Testis (tissue), 3 donors: Measurements from ENCODE around the gene GUCA1A. TPM values are rescaled to one million over a fixed set of nuclear protein-coding genes. Genes with fewer than 3 reads are reported as not detected.

Source experiments
- DNase-seq: peaks from one replicate; pipeline ENCODE4 v3.0.0-alpha.2; 2019
- H3K27ac ChIP-seq, 2 donors: fragments of 200-600 bp; sonication (generic); one replicate each; pipeline ENCODE4 v1.5.1; 2019
- H3K27me3 ChIP-seq: fragments of 200-600 bp; sonication (generic); one replicate; pipeline ENCODE4 v1.5.1; 2019
- H3K36me3 ChIP-seq: fragments of 200-600 bp; sonication (generic); one replicate; pipeline ENCODE4 v1.5.1; 2017; ENCODE audit warnings: low read depth; ENCODE audit errors: missing control alignments
- H3K4me1 ChIP-seq: fragments of 200-600 bp; sonication (generic); one replicate; pipeline ENCODE4 v1.5.1; 2019
- H3K4me3 ChIP-seq, 2 donors: fragments of 200-600 bp; sonication (generic); one replicate each; pipeline ENCODE4 v1.5.1; 2017 to 2019
- H3K9me3 ChIP-seq: fragments of 200-600 bp; sonication (generic); one replicate; pipeline ENCODE4 v1.5.1; 2017
- CTCF ChIP-seq, 3 experiments: fragments of 450-650 bp in 2 of 3; fragments of 200-600 bp in 1 of 3; sonication (generic) in 1 of 3; IDR thresholded peaks; one replicate each; pipeline ENCODE4 v1.5.1; 2016 to 2019; ENCODE audit warnings: antibody characterized with exemption in 3 of 3, mild to moderate bottlenecking in 2 of 3, moderate library complexity in 1 of 3
- POLR2A ChIP-seq: fragments of 450-650 bp; IDR thresholded peaks from one replicate; pipeline ENCODE4 v1.6.1; 2017; ENCODE audit warnings: antibody characterized with exemption, mild to moderate bottlenecking, moderate library complexity
- WGBS, 2 donors: methylation state at CpG; one replicate each; pipeline ENCODE4 v1.1.5; 2018; 5-methylcytosine and 5-hydroxymethylcytosine counted together
- intact Hi-C: fragments of 100-400 bp; cut with DNase I; formaldehyde crosslinking; loops from one replicate; pipeline ENCODE4 v1.15.1; 2023; ENCODE audit warnings: low total_unique reads
- polyA plus RNA-seq: library from polyadenylated mRNA; stranded (reverse); fragments of 350-450 nt; fragmentation: Illumina TruSeq; extraction: RNeasy Lipid Tissue Mini Kit (QIAGEN cat#74804); gene quantifications from one replicate; pipeline ENCODE4 v1.2.3, GENCODE V29; 2014; ENCODE audit warnings: low read depth, low replicate concordance; ENCODE audit not compliant: insufficient read depth
- total RNA-seq, 2 donors: library from RNA; depleted of rRNA; stranded (reverse); fragments of >200 nt; gene quantifications; one replicate each; pipeline ENCODE4 v1.2.3, GENCODE V29; 2016

Gene GUCA1A
- total and polyA plus RNA-seq, 3 donors from 2014 or later, result 6.7 to 47.0 (median 44.2) TPM

GRCh38 chr6:42153921-42154320 is 19.2 kb upstream of the GUCA1A start:
- 72 to 76% methylated on average over 5 of the region's 5 CpGs for WGBS, 2 donors
- intact Hi-C loops, result no loop called here
- no peak overlapping the region for H3K4me3 ChIP-seq
- no peaks in the 10 kb centered on the region for H3K36me3 ChIP-seq
- no peaks in the 10 kb centered on the region for H3K9me3 ChIP-seq
- TF ChIP-seq POLR2A (no peak), CTCF (IDR thresholded peaks at IDR 0.05) (no peak)
- no peaks in the 10 kb centered on the region for H3K27me3 ChIP-seq
- no peak overlapping the region for H3K27ac ChIP-seq
- H3K4me1 ChIP-seq, result no peaks in the 10 kb centered on the region
- no peak for DNase-seq

DNA sequence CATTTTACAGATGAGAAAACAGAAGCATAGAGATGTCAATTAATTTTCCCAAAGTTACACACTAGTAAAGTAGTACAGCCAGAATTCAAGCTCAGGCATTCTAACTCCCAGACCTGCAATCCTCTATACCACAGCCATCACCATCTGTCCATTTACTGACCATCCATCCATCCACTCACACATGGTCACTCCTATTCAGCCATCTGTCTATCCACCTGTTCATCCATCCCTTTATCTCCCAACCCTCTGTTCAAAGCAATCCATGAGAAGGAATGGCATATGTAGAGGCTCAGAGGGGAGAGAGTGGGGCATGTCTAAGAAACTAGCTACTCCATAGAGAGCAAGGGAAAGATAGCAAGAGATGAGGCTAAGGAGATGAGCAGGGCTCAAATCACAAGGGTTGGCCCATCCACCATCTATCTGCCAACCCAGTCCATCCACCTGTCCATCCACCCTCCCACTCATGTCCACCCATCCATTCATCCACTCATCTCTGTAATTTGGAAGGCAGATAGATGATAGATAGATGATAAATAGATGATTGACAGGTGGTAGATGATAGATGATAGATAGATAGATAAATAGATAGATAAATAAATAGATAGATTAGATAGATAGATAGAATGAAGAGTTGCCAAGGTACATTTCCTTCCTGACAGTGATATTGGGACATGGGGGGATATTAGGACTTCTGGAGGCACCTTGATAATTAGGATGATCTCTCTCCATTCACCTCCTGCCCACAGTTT is 18.5 kb upstream of the GUCA1A start:
- no peaks in the 10 kb centered on the region for H3K9me3 ChIP-seq
- H3K36me3 ChIP-seq, result no peaks in the 10 kb centered on the region
- no peaks in the 10 kb centered on the region for H3K4me1 ChIP-seq
- TF ChIP-seq CTCF (IDR thresholded peaks at IDR 0.05) (no peak), POLR2A (no peak)
- no peaks in the 10 kb centered on the region for H3K27me3 ChIP-seq
- no peak overlapping the region for H3K4me3 ChIP-seq
- DNase-seq, result no peak
- intact Hi-C loops, result no loop called here
- no peak overlapping the region for H3K27ac ChIP-seq

DNA sequence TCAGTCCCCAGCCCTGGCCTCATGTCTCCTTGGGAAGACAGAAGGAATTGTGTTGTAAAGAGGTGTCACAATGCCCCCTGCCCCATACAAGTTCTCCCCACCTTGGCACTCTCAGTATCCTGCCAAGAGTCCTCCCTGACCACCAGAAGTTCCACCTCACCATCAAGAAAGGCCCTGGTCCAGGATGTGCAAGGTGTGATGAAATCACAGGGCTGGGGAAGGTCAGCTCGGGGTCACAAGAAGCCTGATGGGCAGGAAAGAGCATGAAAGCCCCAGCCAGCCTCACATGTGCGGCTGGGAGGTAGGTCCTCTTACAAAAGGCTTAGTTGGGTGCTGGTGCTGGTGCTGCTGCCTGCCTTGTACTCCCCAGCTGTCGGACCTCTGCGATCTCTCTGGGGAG is 17.9 kb upstream of the GUCA1A start:
- WGBS, 2 donors, result 93 to 97% methylated on average over 4 of the region's 4 CpGs
- intact Hi-C loops, result no loop called here
- no peaks in the 10 kb centered on the region for H3K27me3 ChIP-seq
- no peak for TF ChIP-seq POLR2A
- no peak for TF ChIP-seq CTCF (IDR thresholded peaks at IDR 0.05)
- DNase-seq, result no peak
- no peaks in the 10 kb centered on the region for H3K36me3 ChIP-seq
- no peaks in the 10 kb centered on the region for H3K4me1 ChIP-seq
- no peak overlapping the region for H3K4me3 ChIP-seq
- no peak overlapping the region for H3K27ac ChIP-seq
- H3K9me3 ChIP-seq, result no peaks in the 10 kb centered on the region

DNA sequence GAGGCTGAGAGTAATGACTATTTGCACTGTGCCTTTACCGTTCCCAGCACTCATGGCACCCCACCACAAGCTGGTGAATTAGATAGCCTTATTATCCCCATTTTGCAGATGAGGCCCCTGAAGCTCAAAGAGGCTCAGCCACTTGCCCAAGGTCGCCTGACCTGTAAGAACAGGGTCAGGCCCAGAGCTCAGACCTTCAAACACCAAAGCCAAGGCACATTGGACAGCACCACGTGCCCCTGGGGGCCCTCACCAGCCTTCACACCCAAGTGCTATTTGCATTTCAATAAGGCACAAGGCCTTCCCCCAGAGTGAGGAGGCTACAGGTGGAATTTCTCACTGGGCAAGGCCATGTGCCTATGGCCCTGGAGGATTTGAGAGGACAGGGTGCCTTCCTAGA is 16.5 kb upstream of the GUCA1A start:
- WGBS, 2 donors, result 82 to 86% methylated on average over 2 to 3 of the region's 3 CpGs
- intact Hi-C loops, result no loop called here

More for the DNA sequence above, 16.5 kb upstream of the GUCA1A start:
- no peaks in the 10 kb centered on the region for H3K36me3 ChIP-seq
- H3K9me3 ChIP-seq, result no peaks in the 10 kb centered on the region
- no peak overlapping the region for H3K4me3 ChIP-seq
- DNase-seq, result no peak
- no peaks in the 10 kb centered on the region for H3K4me1 ChIP-seq
- no peak overlapping the region for H3K27ac ChIP-seq
- no peaks in the 10 kb centered on the region for H3K27me3 ChIP-seq
- TF ChIP-seq POLR2A, result no peak
- no peak for TF ChIP-seq CTCF (IDR thresholded peaks at IDR 0.05)
